ENCODE results near the gene TBXAS1. TPM values are rescaled to one million over a fixed set of nuclear protein-coding genes. Genes with fewer than 3 reads are reported as not detected.

Gene TBXAS1
- total and polyA plus RNA-seq, 2 experiments from 2014 or later: 1.3 TPM; not detected in 1

DNA sequence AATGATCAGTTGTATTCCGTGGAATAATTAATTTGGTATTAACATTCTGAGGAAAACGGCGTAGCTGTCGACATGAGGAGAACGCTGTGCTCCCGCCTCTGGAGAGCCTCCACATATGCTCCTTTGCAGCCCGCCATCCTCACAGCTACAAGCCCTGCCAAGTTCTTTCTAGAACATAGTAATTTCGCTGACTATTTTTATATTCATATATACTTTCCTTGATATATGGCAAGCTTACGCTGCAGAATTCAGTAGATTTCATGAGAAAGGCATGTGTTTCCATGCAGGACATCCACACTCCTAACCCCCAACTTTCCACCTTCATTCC lies 45.2 kb downstream of the TBXAS1 start (continued):
- TF ChIP-seq EZH2phosphoT487 (IDR thresholded peaks at IDR 0.05; ENCODE audit: unreplicated experiment) (no peak), EZH2 (IDR thresholded peaks at IDR 0.05; ENCODE audit: low read depth, unreplicated experiment) (no peak), ZNF114 (CRISPR knock-in tag; IDR thresholded peaks at IDR 0.05) (no peak), JUNB (IDR thresholded peaks at IDR 0.05; ENCODE audit: unreplicated experiment) (no peak), STAT1 (IDR thresholded peaks at IDR 0.05; ENCODE audit: unreplicated experiment) (no peak)
- TF ChIP-seq, protein P1, sequence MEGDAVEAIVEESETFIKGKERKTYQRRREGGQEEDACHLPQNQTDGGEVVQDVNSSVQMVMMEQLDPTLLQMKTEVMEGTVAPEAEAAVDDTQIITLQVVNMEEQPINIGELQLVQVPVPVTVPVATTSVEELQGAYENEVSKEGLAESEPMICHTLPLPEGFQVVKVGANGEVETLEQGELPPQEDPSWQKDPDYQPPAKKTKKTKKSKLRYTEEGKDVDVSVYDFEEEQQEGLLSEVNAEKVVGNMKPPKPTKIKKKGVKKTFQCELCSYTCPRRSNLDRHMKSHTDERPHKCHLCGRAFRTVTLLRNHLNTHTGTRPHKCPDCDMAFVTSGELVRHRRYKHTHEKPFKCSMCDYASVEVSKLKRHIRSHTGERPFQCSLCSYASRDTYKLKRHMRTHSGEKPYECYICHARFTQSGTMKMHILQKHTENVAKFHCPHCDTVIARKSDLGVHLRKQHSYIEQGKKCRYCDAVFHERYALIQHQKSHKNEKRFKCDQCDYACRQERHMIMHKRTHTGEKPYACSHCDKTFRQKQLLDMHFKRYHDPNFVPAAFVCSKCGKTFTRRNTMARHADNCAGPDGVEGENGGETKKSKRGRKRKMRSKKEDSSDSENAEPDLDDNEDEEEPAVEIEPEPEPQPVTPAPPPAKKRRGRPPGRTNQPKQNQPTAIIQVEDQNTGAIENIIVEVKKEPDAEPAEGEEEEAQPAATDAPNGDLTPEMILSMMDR (conservative IDR thresholded peaks at IDR 0.05; ENCODE audit: low read depth in 2 of 2): no peak
- TF ChIP-seq, protein P2, sequence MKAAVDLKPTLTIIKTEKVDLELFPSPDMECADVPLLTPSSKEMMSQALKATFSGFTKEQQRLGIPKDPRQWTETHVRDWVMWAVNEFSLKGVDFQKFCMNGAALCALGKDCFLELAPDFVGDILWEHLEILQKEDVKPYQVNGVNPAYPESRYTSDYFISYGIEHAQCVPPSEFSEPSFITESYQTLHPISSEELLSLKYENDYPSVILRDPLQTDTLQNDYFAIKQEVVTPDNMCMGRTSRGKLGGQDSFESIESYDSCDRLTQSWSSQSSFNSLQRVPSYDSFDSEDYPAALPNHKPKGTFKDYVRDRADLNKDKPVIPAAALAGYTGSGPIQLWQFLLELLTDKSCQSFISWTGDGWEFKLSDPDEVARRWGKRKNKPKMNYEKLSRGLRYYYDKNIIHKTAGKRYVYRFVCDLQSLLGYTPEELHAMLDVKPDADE (IDR thresholded peaks at IDR 0.05): no peak

DNA sequence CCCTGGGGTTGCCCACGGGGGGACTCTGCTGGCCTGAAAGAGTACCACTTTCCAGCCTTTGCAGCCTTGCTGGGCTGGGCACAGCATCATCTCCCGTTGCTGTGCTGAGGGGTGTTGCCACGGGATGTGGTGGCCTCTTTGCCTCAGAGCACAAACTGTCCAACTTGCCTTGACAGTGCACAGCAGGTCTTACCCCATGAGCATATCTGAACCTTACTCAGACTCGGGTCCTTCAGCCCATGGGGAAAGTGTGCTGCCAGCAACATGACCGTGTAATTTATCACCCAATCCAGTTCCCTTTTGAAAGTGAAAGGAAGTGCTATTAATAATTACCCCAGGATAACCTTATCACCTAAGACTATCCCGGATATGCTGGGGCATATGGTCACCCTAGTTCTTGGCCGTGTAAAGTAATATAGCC lies 46.8 kb downstream of the TBXAS1 start:
- ATAC-seq: no peak
- no peaks in the 10 kb centered on the region for H3K9me3 Mint-ChIP-seq

More for the DNA sequence above, 46.8 kb downstream of the TBXAS1 start:
- Histone ChIP-seq H3K4me2 (no peak overlapping the region), H4K20me1 (replicated peaks; ENCODE audit: insufficient read depth) (no peaks in the 10 kb centered on the region), H3K36me3 (ENCODE audit: insufficient read depth) (no peaks in the 10 kb centered on the region), H3K4me1 (ENCODE audit: insufficient read depth) (no peaks in the 10 kb centered on the region), H3K27ac (ENCODE audit: low read depth) (no peak overlapping the region), H3K27me3 (ENCODE audit: insufficient read depth) (no peaks in the 10 kb centered on the region), H3K79me2 (replicated peaks; ENCODE audit: insufficient read depth) (no peaks in the 10 kb centered on the region), H3F3A (replicated peaks; ENCODE audit: low read depth) (no peaks in the 10 kb centered on the region), H3K9me2 (ENCODE audit: insufficient read depth) (peaks cover 4% of the 10 kb centered on the region; the same call in 1 of the 2 replicates), H2AFZ (no peak overlapping the region), H3K4me3 (no peak overlapping the region)
- H3K4me3 Mint-ChIP-seq: no peak overlapping the region
- peaks cover 2% of the 10 kb centered on the region; the same call in 1 of the 3 replicates for H3K4me1 Mint-ChIP-seq
- peaks cover 2% of the 10 kb centered on the region for H3K27me3 Mint-ChIP-seq (ENCODE audit: insufficient read depth, low read depth, poor library complexity)
- TF ChIP-seq EZH2 (IDR thresholded peaks at IDR 0.05; ENCODE audit: low read depth, unreplicated experiment) (no peak), ZNF331 (CRISPR knock-in tag; IDR thresholded peaks at IDR 0.05; ENCODE audit: low read depth) (no peak), STAT1 (IDR thresholded peaks at IDR 0.05; ENCODE audit: unreplicated experiment) (no peak), NANOG (IDR thresholded peaks at IDR 0.05; ENCODE audit: borderline replicate concordance) (no peak)
- TF ChIP-seq, protein P3, sequence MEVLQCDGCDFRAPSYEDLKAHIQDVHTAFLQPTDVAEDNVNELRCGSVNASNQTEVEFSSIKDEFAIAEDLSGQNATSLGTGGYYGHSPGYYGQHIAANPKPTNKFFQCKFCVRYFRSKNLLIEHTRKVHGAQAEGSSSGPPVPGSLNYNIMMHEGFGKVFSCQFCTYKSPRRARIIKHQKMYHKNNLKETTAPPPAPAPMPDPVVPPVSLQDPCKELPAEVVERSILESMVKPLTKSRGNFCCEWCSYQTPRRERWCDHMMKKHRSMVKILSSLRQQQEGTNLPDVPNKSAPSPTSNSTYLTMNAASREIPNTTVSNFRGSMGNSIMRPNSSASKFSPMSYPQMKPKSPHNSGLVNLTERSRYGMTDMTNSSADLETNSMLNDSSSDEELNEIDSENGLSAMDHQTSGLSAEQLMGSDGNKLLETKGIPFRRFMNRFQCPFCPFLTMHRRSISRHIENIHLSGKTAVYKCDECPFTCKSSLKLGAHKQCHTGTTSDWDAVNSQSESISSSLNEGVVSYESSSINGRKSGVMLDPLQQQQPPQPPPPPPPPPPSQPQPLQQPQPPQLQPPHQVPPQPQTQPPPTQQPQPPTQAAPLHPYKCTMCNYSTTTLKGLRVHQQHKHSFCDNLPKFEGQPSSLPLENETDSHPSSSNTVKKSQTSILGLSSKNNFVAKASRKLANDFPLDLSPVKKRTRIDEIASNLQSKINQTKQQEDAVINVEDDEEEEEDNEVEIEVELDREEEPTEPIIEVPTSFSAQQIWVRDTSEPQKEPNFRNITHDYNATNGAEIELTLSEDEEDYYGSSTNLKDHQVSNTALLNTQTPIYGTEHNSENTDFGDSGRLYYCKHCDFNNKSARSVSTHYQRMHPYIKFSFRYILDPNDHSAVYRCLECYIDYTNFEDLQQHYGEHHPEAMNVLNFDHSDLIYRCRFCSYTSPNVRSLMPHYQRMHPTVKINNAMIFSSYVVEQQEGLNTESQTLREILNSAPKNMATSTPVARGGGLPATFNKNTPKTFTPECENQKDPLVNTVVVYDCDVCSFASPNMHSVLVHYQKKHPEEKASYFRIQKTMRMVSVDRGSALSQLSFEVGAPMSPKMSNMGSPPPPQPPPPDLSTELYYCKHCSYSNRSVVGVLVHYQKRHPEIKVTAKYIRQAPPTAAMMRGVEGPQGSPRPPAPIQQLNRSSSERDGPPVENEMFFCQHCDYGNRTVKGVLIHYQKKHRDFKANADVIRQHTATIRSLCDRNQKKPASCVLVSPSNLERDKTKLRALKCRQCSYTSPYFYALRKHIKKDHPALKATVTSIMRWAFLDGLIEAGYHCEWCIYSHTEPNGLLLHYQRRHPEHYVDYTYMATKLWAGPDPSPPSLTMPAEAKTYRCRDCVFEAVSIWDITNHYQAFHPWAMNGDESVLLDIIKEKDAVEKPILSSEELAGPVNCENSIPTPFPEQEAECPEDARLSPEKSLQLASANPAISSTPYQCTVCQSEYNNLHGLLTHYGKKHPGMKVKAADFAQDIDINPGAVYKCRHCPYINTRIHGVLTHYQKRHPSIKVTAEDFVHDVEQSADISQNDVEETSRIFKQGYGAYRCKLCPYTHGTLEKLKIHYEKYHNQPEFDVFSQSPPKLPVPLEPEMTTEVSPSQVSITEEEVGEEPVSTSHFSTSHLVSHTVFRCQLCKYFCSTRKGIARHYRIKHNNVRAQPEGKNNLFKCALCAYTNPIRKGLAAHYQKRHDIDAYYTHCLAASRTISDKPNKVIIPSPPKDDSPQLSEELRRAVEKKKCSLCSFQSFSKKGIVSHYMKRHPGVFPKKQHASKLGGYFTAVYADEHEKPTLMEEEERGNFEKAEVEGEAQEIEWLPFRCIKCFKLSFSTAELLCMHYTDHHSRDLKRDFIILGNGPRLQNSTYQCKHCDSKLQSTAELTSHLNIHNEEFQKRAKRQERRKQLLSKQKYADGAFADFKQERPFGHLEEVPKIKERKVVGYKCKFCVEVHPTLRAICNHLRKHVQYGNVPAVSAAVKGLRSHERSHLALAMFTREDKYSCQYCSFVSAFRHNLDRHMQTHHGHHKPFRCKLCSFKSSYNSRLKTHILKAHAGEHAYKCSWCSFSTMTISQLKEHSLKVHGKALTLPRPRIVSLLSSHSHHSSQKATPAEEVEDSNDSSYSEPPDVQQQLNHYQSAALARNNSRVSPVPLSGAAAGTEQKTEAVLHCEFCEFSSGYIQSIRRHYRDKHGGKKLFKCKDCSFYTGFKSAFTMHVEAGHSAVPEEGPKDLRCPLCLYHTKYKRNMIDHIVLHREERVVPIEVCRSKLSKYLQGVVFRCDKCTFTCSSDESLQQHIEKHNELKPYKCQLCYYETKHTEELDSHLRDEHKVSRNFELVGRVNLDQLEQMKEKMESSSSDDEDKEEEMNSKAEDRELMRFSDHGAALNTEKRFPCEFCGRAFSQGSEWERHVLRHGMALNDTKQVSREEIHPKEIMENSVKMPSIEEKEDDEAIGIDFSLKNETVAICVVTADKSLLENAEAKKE (CRISPR knock-in tag; IDR thresholded peaks at IDR 0.05): no peak
- TF ChIP-seq, protein P1 (conservative IDR thresholded peaks at IDR 0.05; ENCODE audit: low read depth in 2 of 2): no peak
- H3K36me3 Mint-ChIP-seq (ENCODE audit: low read depth): no peaks in the 10 kb centered on the region
- DNase-seq (ENCODE audit: low spot score): no peak
- H3K27ac Mint-ChIP-seq: no peak overlapping the region
